Measurements from ENCODE around the gene MTAP. TPM values are rescaled to one million over a fixed set of nuclear protein-coding genes. Genes with fewer than 3 reads are reported as not detected.

The MTAP gene
- total and polyA plus RNA-seq, 2 of the 13 experiments (the other 11 are each of a cell fraction or from before 2014, with no cell fraction given), result 16.7 to 51.2 TPM

DNA sequence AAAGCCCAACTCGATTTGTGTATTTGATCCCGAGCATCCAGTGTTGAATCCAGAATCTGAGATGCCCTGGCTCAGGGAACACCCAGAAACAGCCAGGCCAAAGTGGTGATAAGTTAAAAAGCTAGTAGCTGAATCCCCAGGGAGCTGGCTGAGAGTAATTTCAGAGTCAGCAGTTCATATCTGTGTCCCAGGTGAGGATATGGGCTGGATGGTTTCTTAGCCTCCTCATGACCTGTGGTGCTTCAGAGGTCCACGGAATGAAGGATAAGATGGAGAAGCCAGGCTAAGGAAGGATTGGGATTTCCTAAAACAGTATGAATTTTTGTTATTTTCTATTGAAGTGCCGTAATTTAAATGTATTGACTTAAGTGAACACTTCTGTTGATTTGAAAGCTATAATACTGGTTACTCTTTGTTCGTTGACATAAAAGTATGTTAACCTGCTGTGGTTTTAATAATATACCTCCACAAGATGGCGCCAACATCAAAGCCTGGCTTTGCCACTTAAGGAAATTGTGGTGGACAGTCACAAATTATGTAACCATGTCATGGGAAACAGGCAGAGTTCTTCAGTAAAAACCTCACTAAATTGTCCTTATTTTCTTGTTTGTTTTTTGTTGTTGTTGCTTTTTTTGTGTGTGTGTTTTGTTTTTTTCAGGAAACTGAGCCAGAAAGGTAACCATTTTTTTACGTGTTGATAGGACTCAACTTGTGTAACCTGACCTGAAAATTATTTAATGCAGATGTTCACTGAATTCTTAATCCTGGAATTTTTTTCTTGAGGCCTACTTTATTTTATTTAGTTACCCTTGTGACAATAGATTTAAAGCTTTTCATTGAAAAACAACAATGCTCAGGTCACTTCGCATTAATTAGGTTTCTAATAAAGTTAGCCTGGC is 11.4 kb downstream of the MTAP start (continued):
- no peak for TF ChIP-seq ZBTB3 (CRISPR knock-in tag; IDR thresholded peaks at IDR 0.05; ENCODE audit: borderline replicate concordance, low read depth)
- TF ChIP-seq, protein P1, sequence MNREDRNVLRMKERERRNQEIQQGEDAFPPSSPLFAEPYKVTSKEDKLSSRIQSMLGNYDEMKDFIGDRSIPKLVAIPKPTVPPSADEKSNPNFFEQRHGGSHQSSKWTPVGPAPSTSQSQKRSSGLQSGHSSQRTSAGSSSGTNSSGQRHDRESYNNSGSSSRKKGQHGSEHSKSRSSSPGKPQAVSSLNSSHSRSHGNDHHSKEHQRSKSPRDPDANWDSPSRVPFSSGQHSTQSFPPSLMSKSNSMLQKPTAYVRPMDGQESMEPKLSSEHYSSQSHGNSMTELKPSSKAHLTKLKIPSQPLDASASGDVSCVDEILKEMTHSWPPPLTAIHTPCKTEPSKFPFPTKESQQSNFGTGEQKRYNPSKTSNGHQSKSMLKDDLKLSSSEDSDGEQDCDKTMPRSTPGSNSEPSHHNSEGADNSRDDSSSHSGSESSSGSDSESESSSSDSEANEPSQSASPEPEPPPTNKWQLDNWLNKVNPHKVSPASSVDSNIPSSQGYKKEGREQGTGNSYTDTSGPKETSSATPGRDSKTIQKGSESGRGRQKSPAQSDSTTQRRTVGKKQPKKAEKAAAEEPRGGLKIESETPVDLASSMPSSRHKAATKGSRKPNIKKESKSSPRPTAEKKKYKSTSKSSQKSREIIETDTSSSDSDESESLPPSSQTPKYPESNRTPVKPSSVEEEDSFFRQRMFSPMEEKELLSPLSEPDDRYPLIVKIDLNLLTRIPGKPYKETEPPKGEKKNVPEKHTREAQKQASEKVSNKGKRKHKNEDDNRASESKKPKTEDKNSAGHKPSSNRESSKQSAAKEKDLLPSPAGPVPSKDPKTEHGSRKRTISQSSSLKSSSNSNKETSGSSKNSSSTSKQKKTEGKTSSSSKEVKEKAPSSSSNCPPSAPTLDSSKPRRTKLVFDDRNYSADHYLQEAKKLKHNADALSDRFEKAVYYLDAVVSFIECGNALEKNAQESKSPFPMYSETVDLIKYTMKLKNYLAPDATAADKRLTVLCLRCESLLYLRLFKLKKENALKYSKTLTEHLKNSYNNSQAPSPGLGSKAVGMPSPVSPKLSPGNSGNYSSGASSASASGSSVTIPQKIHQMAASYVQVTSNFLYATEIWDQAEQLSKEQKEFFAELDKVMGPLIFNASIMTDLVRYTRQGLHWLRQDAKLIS (CRISPR knock-in tag; IDR thresholded peaks at IDR 0.05), result no peak
- TF ChIP-seq ZNF607 (CRISPR knock-in tag; IDR thresholded peaks at IDR 0.05; ENCODE audit: borderline replicate concordance), result no peak
- TF ChIP-seq ZNF773 (CRISPR knock-in tag; IDR thresholded peaks at IDR 0.05; ENCODE audit: borderline replicate concordance), result no peak
- TF ChIP-seq ZBTB37 (CRISPR knock-in tag; IDR thresholded peaks at IDR 0.05), result no peak
- TF ChIP-seq RORA (CRISPR knock-in tag; IDR thresholded peaks at IDR 0.05), result no peak
- no peak for TF ChIP-seq DPF2 (CRISPR knock-in tag; IDR thresholded peaks at IDR 0.05; ENCODE audit: borderline replicate concordance, low read depth)
- TF ChIP-seq PBX2 (CRISPR knock-in tag; IDR thresholded peaks at IDR 0.05), result no peak
- TF ChIP-seq ZNF549 (CRISPR knock-in tag; IDR thresholded peaks at IDR 0.05), result no peak
- TF ChIP-seq, protein P2, sequence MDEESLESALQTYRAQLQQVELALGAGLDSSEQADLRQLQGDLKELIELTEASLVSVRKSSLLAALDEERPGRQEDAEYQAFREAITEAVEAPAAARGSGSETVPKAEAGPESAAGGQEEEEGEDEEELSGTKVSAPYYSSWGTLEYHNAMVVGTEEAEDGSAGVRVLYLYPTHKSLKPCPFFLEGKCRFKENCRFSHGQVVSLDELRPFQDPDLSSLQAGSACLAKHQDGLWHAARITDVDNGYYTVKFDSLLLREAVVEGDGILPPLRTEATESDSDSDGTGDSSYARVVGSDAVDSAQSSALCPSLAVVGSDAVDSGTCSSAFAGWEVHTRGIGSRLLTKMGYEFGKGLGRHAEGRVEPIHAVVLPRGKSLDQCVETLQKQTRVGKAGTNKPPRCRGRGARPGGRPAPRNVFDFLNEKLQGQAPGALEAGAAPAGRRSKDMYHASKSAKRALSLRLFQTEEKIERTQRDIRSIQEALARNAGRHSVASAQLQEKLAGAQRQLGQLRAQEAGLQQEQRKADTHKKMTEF (CRISPR knock-in tag; IDR thresholded peaks at IDR 0.05), result 0 out of 2 replicates have a peak, but pooled peaks have one; percentile 19
- TF ChIP-seq ZBTB38 (CRISPR knock-in tag; IDR thresholded peaks at IDR 0.05), result no peak
- TF ChIP-seq ZNF33A (CRISPR knock-in tag; IDR thresholded peaks at IDR 0.05; ENCODE audit: borderline replicate concordance), result no peak
- TF ChIP-seq NFE2 (CRISPR knock-in tag; IDR thresholded peaks at IDR 0.05), result no peak
- no peak for TF ChIP-seq ZNF777 (CRISPR knock-in tag; IDR thresholded peaks at IDR 0.05)
- TF ChIP-seq ZNF12 (CRISPR knock-in tag; IDR thresholded peaks at IDR 0.05), result no peak
- TF ChIP-seq KLF6 (CRISPR knock-in tag; IDR thresholded peaks at IDR 0.05), result no peak
- no peak for TF ChIP-seq JDP2 (CRISPR knock-in tag; IDR thresholded peaks at IDR 0.05; ENCODE audit: borderline replicate concordance)
- no peak for TF ChIP-seq POLR2G (IDR thresholded peaks at IDR 0.05; ENCODE audit: low read depth, low read length)
- no peak for TF ChIP-seq SIX1 (CRISPR knock-in tag; IDR thresholded peaks at IDR 0.05; ENCODE audit: borderline replicate concordance)
- TF ChIP-seq, protein P3, sequence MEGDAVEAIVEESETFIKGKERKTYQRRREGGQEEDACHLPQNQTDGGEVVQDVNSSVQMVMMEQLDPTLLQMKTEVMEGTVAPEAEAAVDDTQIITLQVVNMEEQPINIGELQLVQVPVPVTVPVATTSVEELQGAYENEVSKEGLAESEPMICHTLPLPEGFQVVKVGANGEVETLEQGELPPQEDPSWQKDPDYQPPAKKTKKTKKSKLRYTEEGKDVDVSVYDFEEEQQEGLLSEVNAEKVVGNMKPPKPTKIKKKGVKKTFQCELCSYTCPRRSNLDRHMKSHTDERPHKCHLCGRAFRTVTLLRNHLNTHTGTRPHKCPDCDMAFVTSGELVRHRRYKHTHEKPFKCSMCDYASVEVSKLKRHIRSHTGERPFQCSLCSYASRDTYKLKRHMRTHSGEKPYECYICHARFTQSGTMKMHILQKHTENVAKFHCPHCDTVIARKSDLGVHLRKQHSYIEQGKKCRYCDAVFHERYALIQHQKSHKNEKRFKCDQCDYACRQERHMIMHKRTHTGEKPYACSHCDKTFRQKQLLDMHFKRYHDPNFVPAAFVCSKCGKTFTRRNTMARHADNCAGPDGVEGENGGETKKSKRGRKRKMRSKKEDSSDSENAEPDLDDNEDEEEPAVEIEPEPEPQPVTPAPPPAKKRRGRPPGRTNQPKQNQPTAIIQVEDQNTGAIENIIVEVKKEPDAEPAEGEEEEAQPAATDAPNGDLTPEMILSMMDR (CRISPR knock-in tag; IDR thresholded peaks at IDR 0.05), result peak; percentile 80
